A172 (cell line): ENCODE measurements around the gene ZNF10. TPM values are rescaled to one million over a fixed set of nuclear protein-coding genes. Genes with fewer than 3 reads are reported as not detected.

Source experiments
- DNase-seq: peaks from one replicate; pipeline ENCODE4 v3.0.0-alpha.2; 2015; ENCODE audit warnings: low spot score
- total RNA-seq: library from RNA; depleted of rRNA; stranded (reverse); fragments of >200 nt; shearing (Covaris generic); gene quantifications from 2 replicates; pipeline ENCODE4 v1.2.3, GENCODE V29; 2014; rRNA removed

ZNF10 gene
- total RNA-seq, 1 experiment from 2014 or later: 6.3 TPM

- DNase-seq: no peak
Measured at GRCh38 chr12:133201888-133202287, 71.5 kb downstream of the ZNF10 start.

- no peak for DNase-seq
Measured at GRCh38 chr12:133202493-133203343, 72.3 kb downstream of the ZNF10 start.

- no peak for DNase-seq
Measured at GRCh38 chr12:133203344-133204263, 73.2 kb downstream of the ZNF10 start.

- DNase-seq: no peak
Measured at GRCh38 chr12:133204264-133204603, 73.8 kb downstream of the ZNF10 start.

- DNase-seq: no peak
Measured at GRCh38 chr12:133206390-133206789, 76.0 kb downstream of the ZNF10 start.

Other genes with a start within 250 kb of the ZNF10 start
- 11.3 and 13.5 TPM in 2 replicates for gene CHFR, start 243.0 kb upstream of the ZNF10 start, total RNA-seq
- 2.9 and 4.0 TPM in 2 replicates for gene ZNF605, start 174.3 kb upstream of the ZNF10 start, total RNA-seq
- 6.4 and 9.0 TPM in 2 replicates for gene ZNF26, start 144.3 kb upstream of the ZNF10 start, total RNA-seq
- 27.2 and 29.3 TPM in 2 replicates for gene ZNF84, start 93.1 kb upstream of the ZNF10 start, total RNA-seq
- gene ZNF140, start 49.7 kb upstream of the ZNF10 start, total RNA-seq: 12.8 and 19.0 TPM in 2 replicates
- 0.86 and 1.1 TPM in 2 replicates for gene ZNF891, start 353 bp upstream of the ZNF10 start, total RNA-seq
- 12.9 and 17.5 TPM in 2 replicates for gene ZNF268, start 50.9 kb downstream of the ZNF10 start, total RNA-seq
- not detected in 2 replicates for gene ANHX, start 105.2 kb downstream of the ZNF10 start, total RNA-seq